ENCODE data around the gene CABCOCO1. TPM values are rescaled to one million over a fixed set of nuclear protein-coding genes. Genes with fewer than 3 reads are reported as not detected.
"Not testable (repeated sequence)": the region's sequence is repeated elsewhere in the genome, so short reads cannot be mapped to it uniquely, and the experiment has no call there.

CABCOCO1 gene
- total and polyA plus RNA-seq, 9 donors: 0.12 to 1.0 (median 0.25) TPM; not detected in 1

GRCh38 chr10:61733358-61733940 lies 70.7 kb downstream of the CABCOCO1 start:
- H3K4me1 ChIP-seq (ENCODE audit: control insufficient read depth, insufficient read depth, low read length): no peaks in the 10 kb centered on the region
- no peak overlapping the region for H3K27ac ChIP-seq (ENCODE audit: low read length)
- H3K27me3 ChIP-seq (ENCODE audit: control insufficient read depth, insufficient read depth, low read length): no peaks in the 10 kb centered on the region
- H3K4me3 ChIP-seq (ENCODE audit: low read length): no peak overlapping the region
- no CpG with 5 or more reads among the region's 1 CpG for WGBS (ENCODE audit: insufficient coverage)
- peak; percentile 74 for DNase-seq
- no peaks in the 10 kb centered on the region for H3K9me3 ChIP-seq (replicated peaks; ENCODE audit: control insufficient read depth, low read depth, low read length)
- no peaks in the 10 kb centered on the region for H3K36me3 ChIP-seq (ENCODE audit: control insufficient read depth, insufficient read depth, low read length)

GRCh38 chr10:61735882-61736281 lies 73.2 kb downstream of the CABCOCO1 start:
- H3K36me3 ChIP-seq (ENCODE audit: control insufficient read depth, insufficient read depth, low read length): no peaks in the 10 kb centered on the region
- H3K27ac ChIP-seq (ENCODE audit: low read length): no peak overlapping the region
- no peak overlapping the region for H3K4me3 ChIP-seq (ENCODE audit: low read length)
- no peaks in the 10 kb centered on the region for H3K9me3 ChIP-seq (replicated peaks; ENCODE audit: control insufficient read depth, low read depth, low read length)
- no peaks in the 10 kb centered on the region for H3K27me3 ChIP-seq (ENCODE audit: control insufficient read depth, insufficient read depth, low read length)
- WGBS (ENCODE audit: insufficient coverage): no CpG with 5 or more reads among the region's 3 CpGs
- no peaks in the 10 kb centered on the region for H3K4me1 ChIP-seq (ENCODE audit: control insufficient read depth, insufficient read depth, low read length)
- no peak for DNase-seq

GRCh38 chr10:61737455-61737854 lies 74.7 kb downstream of the CABCOCO1 start:
- not testable (repeated sequence) for H3K27me3 ChIP-seq (ENCODE audit: control insufficient read depth, insufficient read depth, low read length); H3K4me3 ChIP-seq (ENCODE audit: low read length); H3K36me3 ChIP-seq (ENCODE audit: control insufficient read depth, insufficient read depth, low read length); H3K4me1 ChIP-seq (ENCODE audit: control insufficient read depth, insufficient read depth, low read length); H3K9me3 ChIP-seq (replicated peaks; ENCODE audit: control insufficient read depth, low read depth, low read length); H3K27ac ChIP-seq (ENCODE audit: low read length); DNase-seq
- WGBS (ENCODE audit: insufficient coverage): no CpG with 5 or more reads among the region's 6 CpGs

DNA sequence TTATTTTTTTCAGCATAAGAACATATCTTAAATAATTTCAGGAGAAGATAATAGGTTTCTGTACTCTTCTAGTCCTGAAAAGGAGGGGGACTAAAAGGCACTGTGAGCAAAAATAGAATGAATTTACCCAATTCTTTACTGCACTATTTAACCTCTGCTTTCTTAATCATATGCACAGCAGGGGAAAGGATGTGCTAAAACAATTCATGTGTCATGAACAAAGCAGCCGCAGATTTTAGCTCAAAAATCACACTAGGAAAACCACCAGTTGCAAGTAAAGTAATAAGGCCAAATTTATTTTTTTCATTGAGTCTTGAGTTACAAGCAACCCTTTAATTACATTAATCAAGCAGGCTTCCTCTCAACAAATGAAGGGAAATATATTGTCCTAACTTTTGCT lies 80.1 kb downstream of the CABCOCO1 start:
- no CpG with 5 or more reads among the region's 1 CpG for WGBS (ENCODE audit: insufficient coverage)
- DNase-seq: peak; percentile 66
- H3K4me3 ChIP-seq (ENCODE audit: low read length): no peak overlapping the region

DNA sequence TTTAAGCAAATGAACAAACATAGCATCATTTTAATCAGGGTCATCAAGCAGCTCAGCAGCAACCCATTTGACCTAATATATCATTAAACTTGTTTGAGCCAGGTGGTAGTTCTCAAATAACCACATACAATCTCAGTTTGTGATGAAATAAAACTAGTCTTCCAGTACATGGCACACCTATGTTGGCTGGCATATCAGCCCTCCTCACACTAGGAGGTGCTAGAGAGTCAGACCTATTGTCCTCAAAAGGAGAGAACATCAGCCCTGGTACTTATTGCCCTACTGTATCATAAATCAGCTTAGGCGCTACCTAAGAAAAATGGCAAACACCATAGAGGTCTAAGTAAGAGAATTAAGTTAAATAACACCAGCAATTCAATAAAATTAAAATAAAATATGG lies 81.7 kb downstream of the CABCOCO1 start:
- Histone ChIP-seq H3K36me3 (ENCODE audit: control insufficient read depth, insufficient read depth, low read length) (no peaks in the 10 kb centered on the region), H3K4me3 (ENCODE audit: low read length) (no peak overlapping the region), H3K4me1 (ENCODE audit: control insufficient read depth, insufficient read depth, low read length) (no peaks in the 10 kb centered on the region), H3K27ac (ENCODE audit: low read length) (no peak overlapping the region), H3K9me3 (replicated peaks; ENCODE audit: control insufficient read depth, low read depth, low read length) (peaks cover 4% of the 10 kb centered on the region), H3K27me3 (ENCODE audit: control insufficient read depth, insufficient read depth, low read length) (no peaks in the 10 kb centered on the region)
- DNase-seq: no peak
- no CpG with 5 or more reads among the region's 1 CpG for WGBS (ENCODE audit: insufficient coverage)

More for the DNA sequence above, 80.1 kb downstream of the CABCOCO1 start:
- no peaks in the 10 kb centered on the region for H3K27me3 ChIP-seq (ENCODE audit: control insufficient read depth, insufficient read depth, low read length)
- H3K4me1 ChIP-seq (ENCODE audit: control insufficient read depth, insufficient read depth, low read length): no peaks in the 10 kb centered on the region
- peaks cover 4% of the 10 kb centered on the region for H3K9me3 ChIP-seq (replicated peaks; ENCODE audit: control insufficient read depth, low read depth, low read length)
- H3K36me3 ChIP-seq (ENCODE audit: control insufficient read depth, insufficient read depth, low read length): no peaks in the 10 kb centered on the region
- H3K27ac ChIP-seq (ENCODE audit: low read length): no peak overlapping the region

- peaks cover 4% of the 10 kb centered on the region for H3K9me3 ChIP-seq (replicated peaks; ENCODE audit: control insufficient read depth, low read depth, low read length)
- H3K27me3 ChIP-seq (ENCODE audit: control insufficient read depth, insufficient read depth, low read length): no peaks in the 10 kb centered on the region
- no CpG with 5 or more reads among the region's 2 CpGs for WGBS (ENCODE audit: insufficient coverage)
- no peak for DNase-seq
- H3K4me1 ChIP-seq (ENCODE audit: control insufficient read depth, insufficient read depth, low read length): peaks cover 4% of the 10 kb centered on the region
- no peak overlapping the region for H3K27ac ChIP-seq (ENCODE audit: low read length)
- H3K36me3 ChIP-seq (ENCODE audit: control insufficient read depth, insufficient read depth, low read length): no peaks in the 10 kb centered on the region
- no peak overlapping the region for H3K4me3 ChIP-seq (ENCODE audit: low read length)
These were observed 83.6 kb downstream of the CABCOCO1 start for GRCh38 chr10:61746377-61746776.

GRCh38 chr10:61747307-61747706 lies 84.6 kb downstream of the CABCOCO1 start:
- no peak overlapping the region for H3K4me3 ChIP-seq (ENCODE audit: low read length)
- WGBS (ENCODE audit: insufficient coverage): no CpG with 5 or more reads among the region's 2 CpGs
- peaks cover 4% of the 10 kb centered on the region for H3K9me3 ChIP-seq (replicated peaks; ENCODE audit: control insufficient read depth, low read depth, low read length)
- no peaks in the 10 kb centered on the region for H3K27me3 ChIP-seq (ENCODE audit: control insufficient read depth, insufficient read depth, low read length)
- peaks cover 6% of the 10 kb centered on the region for H3K4me1 ChIP-seq (ENCODE audit: control insufficient read depth, insufficient read depth, low read length)
- no peak overlapping the region for H3K27ac ChIP-seq (ENCODE audit: low read length)
- DNase-seq: no peak
- no peaks in the 10 kb centered on the region for H3K36me3 ChIP-seq (ENCODE audit: control insufficient read depth, insufficient read depth, low read length)

GRCh38 chr10:61749291-61749690 lies 86.6 kb downstream of the CABCOCO1 start:
- Histone ChIP-seq H3K27ac (ENCODE audit: low read length) (no peak overlapping the region), H3K9me3 (replicated peaks; ENCODE audit: control insufficient read depth, low read depth, low read length) (peaks cover 4% of the 10 kb centered on the region), H3K27me3 (ENCODE audit: control insufficient read depth, insufficient read depth, low read length) (no peaks in the 10 kb centered on the region), H3K36me3 (ENCODE audit: control insufficient read depth, insufficient read depth, low read length) (no peaks in the 10 kb centered on the region), H3K4me3 (ENCODE audit: low read length) (no peak overlapping the region), H3K4me1 (ENCODE audit: control insufficient read depth, insufficient read depth, low read length) (peaks cover 6% of the 10 kb centered on the region)
- no peak for DNase-seq
- WGBS (ENCODE audit: insufficient coverage): 65% methylated on average over 2 of the region's 3 CpGs

- 92% methylated on average over 4 of the region's 6 CpGs for WGBS (ENCODE audit: insufficient coverage)
- peak; percentile 38 for DNase-seq
- Histone ChIP-seq H3K27me3 (ENCODE audit: control insufficient read depth, insufficient read depth, low read length) (no peaks in the 10 kb centered on the region), H3K36me3 (ENCODE audit: control insufficient read depth, insufficient read depth, low read length) (no peaks in the 10 kb centered on the region), H3K4me1 (ENCODE audit: control insufficient read depth, insufficient read depth, low read length) (peaks cover 6% of the 10 kb centered on the region), H3K27ac (ENCODE audit: low read length) (no peak overlapping the region), H3K4me3 (ENCODE audit: low read length) (no peak overlapping the region), H3K9me3 (replicated peaks; ENCODE audit: control insufficient read depth, low read depth, low read length) (no peaks in the 10 kb centered on the region)
These were observed 88.3 kb downstream of the CABCOCO1 start for GRCh38 chr10:61750943-61751471.

GRCh38 chr10:61751599-61751998 lies 88.9 kb downstream of the CABCOCO1 start:
- H3K27me3 ChIP-seq (ENCODE audit: control insufficient read depth, insufficient read depth, low read length): no peaks in the 10 kb centered on the region
- 83% methylated on average over 1 of the region's 3 CpGs for WGBS (ENCODE audit: insufficient coverage)
- no peak for DNase-seq
- H3K4me1 ChIP-seq (ENCODE audit: control insufficient read depth, insufficient read depth, low read length): peaks cover 6% of the 10 kb centered on the region
- no peak overlapping the region for H3K4me3 ChIP-seq (ENCODE audit: low read length)
- no peaks in the 10 kb centered on the region for H3K9me3 ChIP-seq (replicated peaks; ENCODE audit: control insufficient read depth, low read depth, low read length)
- no peak overlapping the region for H3K27ac ChIP-seq (ENCODE audit: low read length)
- no peaks in the 10 kb centered on the region for H3K36me3 ChIP-seq (ENCODE audit: control insufficient read depth, insufficient read depth, low read length)

Measured in muscle of leg (tissue), 11 donors.